Endothelial cell of umbilical vein (primary cell): ENCODE data around the gene SYTL5. TPM values are rescaled to one million over a fixed set of nuclear protein-coding genes. Genes with fewer than 3 reads are reported as not detected.

Experiments
- BruUV-seq: library from RNA; stranded (reverse); fragments of 400-500 nt; replicated peaks from 2 replicates; lab custom pipeline; 2021; lab: Mats Ljungman, UMichigan
- CTCF ChIA-PET: fragments of 300-600, 350-600 bp; sonication (Branson Sonifier 250); formaldehyde crosslinking; loops from one replicate; lab custom pipeline; 2021; ENCODE audit warnings: antibody characterized with exemption, inconsistent platforms; lab: Charles Lee
- POLR2A ChIA-PET: fragments of 300-600, 350-600 bp; sonication (Branson Sonifier 250); formaldehyde crosslinking; loops from one replicate; lab custom pipeline; 2021; ENCODE audit warnings: antibody characterized with exemption, inconsistent platforms; lab: Charles Lee
- DNase-seq: peaks from one replicate; pipeline ENCODE4 v3.0.0-alpha.2; 2011; ENCODE audit warnings: low read depth, low spot score
- FAIRE-seq: peaks from 2 replicates; lab custom pipeline; 2011; peaks lifted over from hg19 to GRCh38; lab: Jason Lieb, UNC
- H2AFZ ChIP-seq: 2 replicates; pipeline ENCODE4 v1.6.0; 2012; ENCODE audit warnings: low read depth, low read length, control low read depth, inconsistent platforms
- H3K27ac ChIP-seq: 2 replicates; pipeline ENCODE4 v1.5.1; 2011; ENCODE audit warnings: low read depth, mild to moderate bottlenecking, control low read depth, low read length, moderate library complexity; ENCODE audit not compliant: insufficient read depth
- H3K27me3 ChIP-seq, 2 experiments: 2 replicates each; pipeline versions ENCODE4 v1.6.0 to v1.6.1; 2011; ENCODE audit warnings: low read length in 2 of 2, mixed read lengths in 1 of 2; ENCODE audit not compliant: control insufficient read depth in 2 of 2, insufficient read depth in 2 of 2
- H3K36me3 ChIP-seq, 2 experiments: 2 replicates in 1 of 2; 3 replicates in 1 of 2; pipeline ENCODE4 v1.5.1; 2011; ENCODE audit warnings: low read length in 2 of 2, mild to moderate bottlenecking in 1 of 2, moderate library complexity in 1 of 2; ENCODE audit not compliant: control insufficient read depth in 2 of 2, insufficient read depth in 2 of 2; ENCODE audit errors: extremely low read depth in 1 of 2
- H3K4me1 ChIP-seq: 3 replicates; pipeline ENCODE4 v1.5.1; 2011; ENCODE audit warnings: mild to moderate bottlenecking, low read length; ENCODE audit not compliant: control insufficient read depth, insufficient read depth; ENCODE audit errors: extremely low read depth
- H3K4me2 ChIP-seq: 2 replicates; pipeline ENCODE4 v1.6.1; 2011; ENCODE audit warnings: low read length, control low read depth, mixed read lengths; ENCODE audit not compliant: insufficient read depth
- H3K4me3 ChIP-seq, 3 experiments: fragments of 200-600 bp in 1 of 3; sonication (generic), shearing (Covaris generic) in 1 of 3; replicated peaks in 1 of 3; 2 replicates each; pipeline ENCODE4 v1.5.1; 2011 to 2016; ENCODE audit warnings: control low read depth in 3 of 3, low read length in 3 of 3, mild to moderate bottlenecking in 2 of 3, inconsistent platforms in 1 of 3, low read depth in 1 of 3, moderate library complexity in 1 of 3; ENCODE audit not compliant: insufficient read depth in 1 of 3
- H3K79me2 ChIP-seq: 2 replicates; pipeline ENCODE4 v1.6.0; 2012; ENCODE audit warnings: low read length, inconsistent platforms; ENCODE audit not compliant: control insufficient read depth, insufficient read depth
- H3K9ac ChIP-seq: replicated peaks from 2 replicates; pipeline ENCODE3; 2011; ENCODE audit warnings: low read length, control low read depth; ENCODE audit not compliant: insufficient read depth; ENCODE audit errors: extremely low read depth
- H3K9me1 ChIP-seq: replicated peaks from 3 replicates; pipeline ENCODE4 v1.6.0; 2011; ENCODE audit warnings: mild to moderate bottlenecking, low read length; ENCODE audit not compliant: control insufficient read depth, insufficient read depth; ENCODE audit errors: extremely low read depth
- H3K9me3 ChIP-seq: replicated peaks from 2 replicates; pipeline ENCODE4 v1.5.1; 2012; ENCODE audit warnings: low read length, inconsistent platforms; ENCODE audit not compliant: control insufficient read depth, insufficient read depth
- H4K20me1 ChIP-seq: replicated peaks from 2 replicates; pipeline ENCODE3; 2011; ENCODE audit warnings: mild to moderate bottlenecking, low read length; ENCODE audit not compliant: control insufficient read depth, insufficient read depth; ENCODE audit errors: extremely low read depth
- CTCF ChIP-seq, 2 donors: IDR thresholded peaks; 1 replicate in 1 of 2; 2 replicates in 1 of 2; pipeline ENCODE4 v1.5.1; 2011; ENCODE audit warnings: low read length in 2 of 2, mild to moderate bottlenecking in 2 of 2, moderate library complexity in 2 of 2, control low read depth in 1 of 2, inconsistent platforms in 1 of 2, low read depth in 1 of 2; ENCODE audit not compliant: insufficient read depth in 1 of 2; ENCODE audit errors: extremely low read depth in 1 of 2
- EZH2 ChIP-seq: IDR thresholded peaks from 2 replicates; pipeline ENCODE4 v1.6.1; 2012; ENCODE audit warnings: borderline replicate concordance, low read depth, mild to moderate bottlenecking, moderate library complexity, low read length, inconsistent platforms; ENCODE audit not compliant: severe bottlenecking
- JUN ChIP-seq: IDR thresholded peaks from 2 replicates; pipeline ENCODE4 v1.6.1; 2011; ENCODE audit warnings: borderline replicate concordance, low read depth; ENCODE audit not compliant: insufficient read length, insufficient read depth
- MAX ChIP-seq: IDR thresholded peaks from 2 replicates; pipeline ENCODE4 v1.6.1; 2011; ENCODE audit not compliant: insufficient read depth, insufficient read length
- MYC ChIP-seq: IDR thresholded peaks from one replicate; pipeline ENCODE4 v1.6.1; 2011; ENCODE audit warnings: mild to moderate bottlenecking, low read depth, low read length
- POLR2AphosphoS5 ChIP-seq: IDR thresholded peaks from 2 replicates; pipeline ENCODE4 v1.6.1; 2012; ENCODE audit warnings: low read depth, mild to moderate bottlenecking, control low read depth, low read length, moderate library complexity; ENCODE audit not compliant: insufficient read depth
- dilution Hi-C: fragments of 300-500 bp; cut with MboI; formaldehyde crosslinking; loops from one replicate; pipeline ENCODE4 v1.15.0; 2019; ENCODE audit warnings: low sequenced_read_pairs; ENCODE audit not compliant: extremely low pct_ligation_motif_present
- intact Hi-C: fragments of 100-400 bp; cut with micrococcal nuclease; formaldehyde crosslinking; loops from one replicate; pipeline ENCODE4 v1.10.0; 2022
- polyA plus RNA-seq, 4 experiments: library from polyadenylated mRNA; depleted of rRNA in 3 of 4; stranded (reverse) in 3 of 4; unstranded in 1 of 4; fragments of >200 nt; gene quantifications; 2 replicates each; pipeline versions ENCODE4 v1.2.1 to v1.2.3, GENCODE V29; 2011 to 2012; ENCODE audit warnings: missing spikeins in 1 of 4
- total RNA-seq: library from RNA; stranded (reverse); gene quantifications from 2 replicates; pipeline ENCODE4 v1.2.3, GENCODE V29; 2021

SYTL5 gene
- total and polyA plus RNA-seq, 2 donors (not counting 3 experiments of a cell fraction or from before 2014, with no cell fraction given), result 0.01 TPM; not detected in 1

- H3K4me1 ChIP-seq, result peaks cover 3% of the 10 kb centered on the region
- H3K9me3 ChIP-seq, result no peaks in the 10 kb centered on the region
- TF ChIP-seq EZH2 (no peak), JUN (no peak), MYC (no peak), MAX (no peak), POLR2AphosphoS5 (no peak), CTCF (IDR thresholded peaks at IDR 0.05; ENCODE audit: extremely low read depth in 1 of 2, insufficient read depth in 1 of 2, low read depth in 1 of 2, low read length in 2 of 2) (no peak)
- H3K4me3 ChIP-seq, result no peak overlapping the region
- no peaks in the 10 kb centered on the region for H3K36me3 ChIP-seq
- no peak overlapping the region for H3K4me2 ChIP-seq
- no peaks in the 10 kb centered on the region for H3K79me2 ChIP-seq
- no peaks in the 10 kb centered on the region for H3K27me3 ChIP-seq
- dilution Hi-C loops, result no loop called here
- no peak overlapping the region for H3K9ac ChIP-seq
- H3K9me1 ChIP-seq, result no peaks in the 10 kb centered on the region
- POLR2A ChIA-PET, result no interaction called here
- no peaks in the 10 kb centered on the region for H4K20me1 ChIP-seq
- intact Hi-C loops, result no loop called here
- CTCF ChIA-PET, result no interaction called here
- FAIRE-seq (no peak), DNase-seq (no peak)
- no peak overlapping the region for H3K27ac ChIP-seq
- H2AFZ ChIP-seq, result no peak overlapping the region
- no TSS peak for BruUV-seq
Observed at GRCh38 chrX:38102875-38103274, 96.5 kb downstream of the SYTL5 start.
